ENCODE data around the gene XK. TPM values are rescaled to one million over a fixed set of nuclear protein-coding genes. Genes with fewer than 3 reads are reported as not detected.
A peak's percentile ranks its signal among the peaks of the same experiment; 100 is the strongest.

XK gene
- total RNA-seq, 4 donors from 2014 or later, result 8.3 to 32.4 (median 27.3) TPM

DNA sequence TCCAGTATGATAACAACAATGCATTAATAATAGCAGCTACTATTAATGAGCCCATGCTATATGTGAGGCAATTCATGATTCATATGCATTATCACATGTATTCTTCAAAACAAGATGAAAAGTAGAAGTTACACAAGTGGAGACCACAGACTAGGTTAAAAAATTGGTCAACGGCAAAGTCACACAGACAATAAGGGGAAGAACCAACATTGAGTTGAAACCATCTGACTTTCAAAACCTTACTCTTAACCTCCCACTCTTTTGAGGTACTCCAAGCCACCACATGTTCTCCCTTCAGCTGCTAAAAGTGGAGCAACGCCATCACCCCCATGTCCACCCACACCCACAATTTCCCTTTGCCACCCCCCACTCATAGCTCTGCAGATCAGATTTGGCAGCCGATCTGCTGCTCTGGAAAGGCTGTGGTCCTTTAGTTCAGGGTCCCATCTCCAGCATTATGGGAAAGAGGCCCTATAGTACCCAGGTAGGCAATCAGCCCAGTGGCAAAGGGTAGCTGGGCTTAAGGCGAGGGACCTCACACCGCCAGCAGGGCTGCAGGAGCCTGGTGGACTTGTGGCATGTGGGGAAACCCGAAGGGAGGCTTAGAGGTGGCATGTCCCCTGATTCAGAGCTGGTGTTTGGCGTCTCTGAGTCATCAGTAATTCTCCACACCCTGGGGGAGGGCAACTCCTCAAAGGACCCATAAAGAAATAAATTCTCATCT lies 60.8 kb downstream of the XK start:
- Histone ChIP-seq H3K4me3 (no peak overlapping the region), H3K36me3 (no peaks in the 10 kb centered on the region), H3K4me1 (peaks cover 0 to 5% (median 0%) of the 10 kb centered on the region in 4 donors), H3K27me3 (no peaks in the 10 kb centered on the region), H3K27ac (peak overlapping the region in 1 of 4 donors; percentile 59), H3K9me3 (no peaks in the 10 kb centered on the region)
- TF ChIP-seq POLR2A (IDR thresholded peaks at IDR 0.05), result no peak
- TF ChIP-seq, protein P1, sequence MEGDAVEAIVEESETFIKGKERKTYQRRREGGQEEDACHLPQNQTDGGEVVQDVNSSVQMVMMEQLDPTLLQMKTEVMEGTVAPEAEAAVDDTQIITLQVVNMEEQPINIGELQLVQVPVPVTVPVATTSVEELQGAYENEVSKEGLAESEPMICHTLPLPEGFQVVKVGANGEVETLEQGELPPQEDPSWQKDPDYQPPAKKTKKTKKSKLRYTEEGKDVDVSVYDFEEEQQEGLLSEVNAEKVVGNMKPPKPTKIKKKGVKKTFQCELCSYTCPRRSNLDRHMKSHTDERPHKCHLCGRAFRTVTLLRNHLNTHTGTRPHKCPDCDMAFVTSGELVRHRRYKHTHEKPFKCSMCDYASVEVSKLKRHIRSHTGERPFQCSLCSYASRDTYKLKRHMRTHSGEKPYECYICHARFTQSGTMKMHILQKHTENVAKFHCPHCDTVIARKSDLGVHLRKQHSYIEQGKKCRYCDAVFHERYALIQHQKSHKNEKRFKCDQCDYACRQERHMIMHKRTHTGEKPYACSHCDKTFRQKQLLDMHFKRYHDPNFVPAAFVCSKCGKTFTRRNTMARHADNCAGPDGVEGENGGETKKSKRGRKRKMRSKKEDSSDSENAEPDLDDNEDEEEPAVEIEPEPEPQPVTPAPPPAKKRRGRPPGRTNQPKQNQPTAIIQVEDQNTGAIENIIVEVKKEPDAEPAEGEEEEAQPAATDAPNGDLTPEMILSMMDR (IDR thresholded peaks at IDR 0.05), result no peak
- DNase-seq, result no peak

DNA sequence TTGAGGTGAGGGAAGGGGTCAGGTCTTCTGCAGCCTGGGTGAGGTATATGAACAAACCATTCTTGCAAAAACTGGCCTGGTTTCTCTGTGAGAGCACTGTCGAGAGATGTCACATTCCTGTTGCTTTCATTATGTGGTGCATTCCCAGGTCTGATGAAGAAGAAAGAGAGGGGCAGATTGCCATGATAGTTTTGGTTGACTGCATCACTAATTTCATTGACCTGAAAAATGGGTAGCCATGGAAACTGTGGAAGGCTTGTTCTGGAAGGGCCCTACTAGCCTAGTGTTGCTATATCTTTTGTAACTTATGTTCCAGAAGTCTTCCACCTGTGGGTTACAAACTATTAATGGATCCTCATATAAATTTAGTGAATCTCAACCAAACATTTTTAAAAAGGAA lies 61.4 kb downstream of the XK start:
- no peaks in the 10 kb centered on the region for H3K27me3 ChIP-seq
- H3K4me3 ChIP-seq, result no peak overlapping the region
- no peaks in the 10 kb centered on the region for H3K36me3 ChIP-seq
- H3K4me1 ChIP-seq, result peaks cover 0 to 5% (median 0%) of the 10 kb centered on the region in 4 donors
- no peak for DNase-seq
- no peaks in the 10 kb centered on the region for H3K9me3 ChIP-seq
- H3K27ac ChIP-seq, result peak overlapping the region in 1 of 4 donors; percentile 59
- TF ChIP-seq, protein P1 (IDR thresholded peaks at IDR 0.05), result no peak
- TF ChIP-seq POLR2A (IDR thresholded peaks at IDR 0.05), result no peak

GRCh38 chrX:37752281-37752680 lies 66.7 kb downstream of the XK start:
- Histone ChIP-seq H3K36me3 (no peaks in the 10 kb centered on the region), H3K4me1 (peaks cover 0 to 3% (median 0%) of the 10 kb centered on the region in 4 donors), H3K9me3 (no peaks in the 10 kb centered on the region), H3K4me3 (no peak overlapping the region), H3K27ac (no peak overlapping the region), H3K27me3 (no peaks in the 10 kb centered on the region)
- no peak for DNase-seq
- no peak for TF ChIP-seq POLR2A (IDR thresholded peaks at IDR 0.05)
- TF ChIP-seq, protein P1 (IDR thresholded peaks at IDR 0.05), result no peak

DNA sequence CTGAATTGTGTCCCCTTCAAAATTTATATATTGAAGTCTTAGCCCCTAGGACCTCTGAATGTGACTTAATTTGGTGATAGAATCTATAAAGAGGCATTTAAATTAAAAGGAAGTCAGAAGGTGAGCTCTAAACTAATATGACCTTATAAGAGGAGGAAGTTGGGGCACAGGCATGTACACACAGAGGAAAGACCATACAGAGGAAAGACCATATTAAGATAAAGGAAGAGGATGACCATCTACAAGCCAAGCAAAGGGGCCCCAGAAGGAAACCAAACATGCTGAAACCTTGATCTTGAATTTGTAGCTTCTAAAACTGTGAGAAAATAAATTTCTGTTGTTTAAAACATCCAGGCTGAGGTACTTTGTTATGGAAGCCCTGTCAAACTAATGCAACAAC lies 67.3 kb downstream of the XK start:
- no peak for TF ChIP-seq POLR2A (IDR thresholded peaks at IDR 0.05)
- TF ChIP-seq, protein P1 (IDR thresholded peaks at IDR 0.05), result no peak
- DNase-seq, result no peak
- peak overlapping the region in 1 of 4 donors; percentile 64 for H3K27ac ChIP-seq
- H3K36me3 ChIP-seq, result no peaks in the 10 kb centered on the region
- no peak overlapping the region for H3K4me3 ChIP-seq
- H3K9me3 ChIP-seq, result no peaks in the 10 kb centered on the region
- H3K27me3 ChIP-seq, result no peaks in the 10 kb centered on the region
- peaks cover 0 to 3% (median 0%) of the 10 kb centered on the region in 4 donors for H3K4me1 ChIP-seq

GRCh38 chrX:37753384-37753783 lies 67.8 kb downstream of the XK start:
- Histone ChIP-seq H3K27me3 (no peaks in the 10 kb centered on the region), H3K4me3 (no peak overlapping the region), H3K4me1 (peaks cover 0 to 3% (median 0%) of the 10 kb centered on the region in 4 donors), H3K36me3 (no peaks in the 10 kb centered on the region), H3K27ac (peak overlapping the region in 1 of 4 donors; percentile 64), H3K9me3 (no peaks in the 10 kb centered on the region)
- TF ChIP-seq, protein P1 (IDR thresholded peaks at IDR 0.05), result no peak
- TF ChIP-seq POLR2A (IDR thresholded peaks at IDR 0.05), result no peak
- DNase-seq, result no peak
